ENCODE data around the gene CS.
"Not testable (repeated sequence)": the region's sequence is repeated elsewhere in the genome, so short reads cannot be mapped to it uniquely, and the experiment has no call there.

CS gene

DNA sequence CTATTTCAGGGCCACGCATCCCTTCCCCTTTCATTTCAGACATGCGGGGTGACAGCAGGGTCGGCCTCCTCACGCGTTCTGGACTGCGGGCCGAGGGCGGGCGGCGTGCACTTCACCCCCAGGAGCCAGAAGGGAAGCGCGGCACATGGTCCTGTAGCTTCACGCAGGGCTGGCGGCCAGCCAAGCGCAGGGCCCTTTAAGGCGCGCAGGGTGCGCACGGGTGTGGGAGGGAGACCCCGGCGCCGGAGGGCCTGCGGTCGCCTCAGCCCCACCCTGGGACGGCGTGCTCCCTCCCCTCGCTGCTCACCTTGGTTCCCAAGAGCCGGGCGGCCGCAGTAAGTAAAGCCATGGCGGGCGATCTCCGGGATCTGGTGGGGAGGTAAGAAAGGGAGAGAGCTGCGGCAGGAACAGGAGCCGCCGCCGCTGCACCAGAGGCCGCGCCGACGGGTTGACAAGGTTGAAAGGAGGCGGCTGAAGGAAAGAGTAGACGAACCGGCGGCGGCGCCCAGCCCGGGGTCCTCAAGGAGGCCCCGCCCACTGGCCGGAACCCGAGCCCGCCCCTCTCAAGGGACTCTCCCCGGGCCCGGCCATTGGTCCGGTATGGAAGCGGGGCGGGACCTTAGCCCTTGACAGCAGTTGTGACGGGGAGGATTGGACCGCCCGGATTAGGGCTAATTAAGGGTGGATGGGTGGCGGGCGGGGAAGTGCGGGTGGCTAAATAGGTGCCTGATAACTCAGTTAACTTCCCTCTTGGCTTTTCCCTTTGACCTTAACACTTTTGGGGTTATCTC is at the start of gene CS:
Gene CS (minus strand): TSS at position 478 of the 791 bp plus-strand sequence. CDS start 129 bp downstream, at position 349.
- peaks cover 33 to 56% of the 10 kb centered on the region in 2 donors for H3K4me1 Mint-ChIP-seq
- DNase-seq (peak; percentile 96), ATAC-seq (replicated peaks) (peak; percentile 92 to 93)
- H3K27ac Mint-ChIP-seq = peak within 1 kb of the TSS; percentile 99
- H3K4me3 Mint-ChIP-seq = peak within 1 kb of the TSS; percentile 96 to 99
- H3K27me3 Mint-ChIP-seq = no peaks in the 10 kb centered on the region
- peaks cover 15 to 42% of the 10 kb centered on the region in 2 donors for H3K36me3 Mint-ChIP-seq
- no peaks in the 10 kb centered on the region for H3K9me3 Mint-ChIP-seq

DNA sequence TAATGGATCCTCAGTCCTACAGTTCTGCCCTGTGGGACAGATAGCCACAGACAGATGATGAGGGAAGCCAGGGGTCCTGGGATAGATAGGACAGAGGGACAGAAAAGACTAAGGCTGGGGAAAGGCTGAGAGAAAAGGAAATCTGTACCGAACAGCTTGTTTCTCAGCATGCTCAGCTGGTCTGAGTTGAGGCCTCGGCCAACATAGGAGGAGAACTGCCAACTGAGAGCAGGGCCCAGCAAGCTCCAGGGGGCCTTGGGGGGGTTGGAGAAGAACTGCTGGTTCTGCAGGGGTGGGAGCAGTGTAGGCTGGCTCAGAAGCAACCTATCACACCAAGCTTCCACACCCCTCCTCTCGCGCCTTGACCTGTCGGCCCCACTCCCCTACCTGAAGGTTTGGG is 48.6 kb upstream of the CS start:
- Mint-ChIP-seq H3K27me3 (no peaks in the 10 kb centered on the region), H3K9me3 (no peaks in the 10 kb centered on the region), H3K27ac (no peak overlapping the region), H3K4me1 (peaks cover 3 to 6% of the 10 kb centered on the region in 2 donors), H3K4me3 (no peak overlapping the region), H3K36me3 (peaks cover 33 to 55% of the 10 kb centered on the region in 2 donors)
- no peak for DNase-seq
- no peak for ATAC-seq (replicated peaks)

DNA sequence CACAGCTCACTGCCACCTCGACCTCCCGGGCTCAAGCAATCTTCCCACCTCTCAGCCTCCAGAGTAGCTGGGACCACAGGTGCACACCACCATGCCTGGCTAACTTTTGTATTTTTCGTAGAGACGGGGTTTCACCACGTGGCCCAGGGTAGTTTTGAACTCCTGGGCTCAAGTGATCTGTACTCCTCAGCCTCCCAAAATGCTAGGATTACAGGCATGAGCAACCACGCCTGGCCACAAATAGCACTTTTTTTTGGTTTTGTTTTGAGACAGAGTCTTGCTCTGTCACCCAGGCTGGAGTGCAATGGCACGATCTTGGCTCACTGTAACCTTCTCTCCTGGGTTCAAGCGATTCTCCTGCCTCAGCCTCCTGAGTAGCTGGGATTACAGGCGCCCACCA is 47.1 kb upstream of the CS start:
- ATAC-seq (replicated peaks) = peak in 1 of 2 donors; percentile 54
- H3K4me1 Mint-ChIP-seq, H3K4me3 Mint-ChIP-seq, H3K27me3 Mint-ChIP-seq, DNase-seq, H3K9me3 Mint-ChIP-seq: not testable (repeated sequence)
- peaks cover 43 to 67% of the 10 kb centered on the region in 2 donors for H3K36me3 Mint-ChIP-seq
- peak overlapping the region; percentile 42 for H3K27ac Mint-ChIP-seq

DNA sequence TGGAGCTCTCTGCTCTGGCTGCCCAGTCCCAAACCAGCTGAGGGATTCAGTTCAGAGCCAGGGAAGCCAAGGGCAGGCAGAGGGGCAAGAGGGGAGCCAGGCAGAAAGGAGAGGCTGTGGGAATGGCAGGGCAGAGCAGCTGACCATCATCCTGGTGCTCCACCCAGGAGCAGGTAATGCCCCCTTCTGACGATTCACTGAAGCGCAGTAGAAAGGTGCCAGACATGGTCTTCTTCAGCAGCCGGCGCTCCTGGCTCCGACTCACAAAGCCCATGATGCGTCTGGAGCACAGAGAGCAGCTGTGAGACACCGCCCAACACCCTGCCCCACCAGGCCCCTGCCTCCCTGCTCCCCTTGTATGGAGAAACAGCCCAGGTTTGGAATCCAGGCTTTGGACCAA is 46.5 kb upstream of the CS start:
- no peak for DNase-seq

DNA sequence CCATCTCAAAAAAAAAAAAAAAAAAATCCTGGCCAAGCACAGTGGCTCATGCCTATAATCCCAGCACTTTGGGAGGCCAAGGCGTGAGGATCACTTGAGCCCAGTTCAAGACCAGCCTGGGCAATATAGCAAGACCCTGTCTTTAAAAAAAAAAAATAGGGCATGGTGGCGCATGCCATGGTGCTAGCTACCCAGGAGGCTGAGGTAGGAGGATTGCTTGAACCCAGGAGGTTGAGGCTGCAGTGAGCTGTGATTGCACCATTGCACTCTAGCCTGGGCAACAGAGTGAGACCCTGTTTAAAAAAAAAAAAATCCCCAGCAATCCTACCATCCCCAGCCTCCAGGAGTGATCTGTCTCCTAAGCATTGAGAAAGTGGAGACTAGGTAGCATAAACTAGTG is 42.2 kb upstream of the CS start:
- not testable (repeated sequence) for H3K27ac Mint-ChIP-seq; H3K4me3 Mint-ChIP-seq; H3K9me3 Mint-ChIP-seq; DNase-seq; H3K27me3 Mint-ChIP-seq; ATAC-seq (replicated peaks)
- Mint-ChIP-seq H3K36me3 (peaks cover 36 to 52% of the 10 kb centered on the region in 2 donors), H3K4me1 (peaks cover 24 to 34% of the 10 kb centered on the region in 2 donors)

More for the DNA sequence above, 46.5 kb upstream of the CS start:
- Mint-ChIP-seq H3K4me1 (peaks cover 3 to 6% of the 10 kb centered on the region in 2 donors), H3K27me3 (no peaks in the 10 kb centered on the region), H3K27ac (peak overlapping the region; percentile 52), H3K36me3 (peaks cover 47 to 70% of the 10 kb centered on the region in 2 donors), H3K4me3 (no peak overlapping the region), H3K9me3 (no peaks in the 10 kb centered on the region)
- no peak for ATAC-seq (replicated peaks)

DNA sequence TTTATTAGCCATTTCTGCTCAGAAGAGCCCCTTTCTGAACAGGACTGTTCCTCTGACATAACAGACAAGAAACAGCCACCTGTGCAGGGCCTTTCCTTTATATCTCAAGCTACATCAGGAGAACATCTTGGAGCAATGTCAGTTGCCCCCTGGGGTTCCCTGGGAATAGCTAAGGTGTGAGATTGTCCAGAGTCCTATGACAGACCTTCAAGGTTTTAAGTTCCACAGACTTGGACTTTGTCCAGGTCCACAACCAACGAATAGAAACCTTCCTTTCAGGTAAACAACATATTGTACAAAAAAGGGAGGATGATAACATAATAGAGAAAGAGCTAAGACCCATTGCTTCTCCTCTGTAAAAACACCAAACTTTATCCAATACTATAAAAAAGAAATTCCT is 41.5 kb upstream of the CS start:
- Mint-ChIP-seq H3K36me3 (peaks cover 36 to 51% of the 10 kb centered on the region in 2 donors), H3K9me3 (no peaks in the 10 kb centered on the region), H3K4me1 (peaks cover 24 to 39% of the 10 kb centered on the region in 2 donors), H3K4me3 (no peak overlapping the region), H3K27me3 (no peaks in the 10 kb centered on the region), H3K27ac (no peak overlapping the region)
- no peak for ATAC-seq (replicated peaks)
- DNase-seq = no peak

DNA sequence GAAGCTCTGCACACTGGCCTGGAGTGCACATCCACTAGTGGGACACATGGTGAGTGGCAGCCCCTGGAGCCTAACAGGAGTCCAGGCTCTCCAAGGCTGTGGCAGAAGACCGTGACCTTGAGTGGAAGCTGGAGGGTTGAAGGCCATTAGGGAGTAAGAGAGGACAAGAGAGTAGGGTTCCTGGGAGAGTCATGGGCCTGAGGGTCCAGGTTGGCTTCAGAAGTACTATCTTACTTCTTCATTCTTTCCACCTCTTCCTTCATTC is 39.0 kb upstream of the CS start:
- H3K4me1 Mint-ChIP-seq = peaks cover 27 to 48% of the 10 kb centered on the region in 2 donors
- H3K27me3 Mint-ChIP-seq = no peaks in the 10 kb centered on the region
- H3K9me3 Mint-ChIP-seq = no peaks in the 10 kb centered on the region
- peak overlapping the region; percentile 96 for H3K27ac Mint-ChIP-seq
- H3K4me3 Mint-ChIP-seq = peak overlapping the region; percentile 78 to 86
- peaks cover 22 to 35% of the 10 kb centered on the region in 2 donors for H3K36me3 Mint-ChIP-seq
- ATAC-seq (replicated peaks) (no peak), DNase-seq (no peak)

DNA sequence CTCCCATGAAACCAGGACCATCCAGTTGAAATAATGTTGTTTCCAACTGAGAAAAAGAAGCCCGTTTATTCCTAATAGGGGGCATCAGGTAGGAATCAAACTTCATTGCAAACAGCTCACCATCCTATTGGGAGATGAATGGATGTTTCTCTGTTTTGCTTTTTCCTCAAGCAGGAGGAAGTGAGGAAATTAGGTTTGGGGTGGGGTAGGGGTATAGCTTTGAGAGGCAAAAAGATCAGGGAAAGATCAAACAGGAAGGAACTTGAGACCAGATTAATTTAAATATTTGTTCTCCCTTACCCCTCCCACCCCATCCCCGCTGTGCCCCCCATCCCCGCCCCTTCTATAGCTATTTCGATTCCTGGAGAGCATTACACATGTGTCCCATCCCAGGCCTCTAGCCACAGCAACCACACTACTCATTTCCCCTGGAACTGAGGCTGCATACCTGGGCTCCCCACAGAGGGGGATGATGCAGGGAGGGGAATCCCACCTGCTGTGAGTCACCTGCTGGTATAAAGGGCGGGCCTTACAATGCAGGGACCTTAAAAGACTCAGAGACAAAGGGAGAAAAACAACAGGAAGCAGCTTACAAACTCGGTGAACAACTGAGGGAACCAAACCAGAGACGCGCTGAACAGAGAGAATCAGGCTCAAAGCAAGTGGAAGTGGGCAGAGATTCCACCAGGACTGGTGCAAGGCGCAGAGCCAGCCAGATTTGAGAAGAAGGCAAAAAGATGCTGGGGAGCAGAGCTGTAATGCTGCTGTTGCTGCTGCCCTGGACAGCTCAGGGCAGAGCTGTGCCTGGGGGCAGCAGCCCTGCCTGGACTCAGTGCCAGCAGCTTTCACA is 38.4 kb upstream of the CS start, which contains the start of gene IL23A:
Gene IL23A (plus strand): TSS at position 577 of the 850 bp plus-strand sequence. CDS start 161 bp downstream, at position 738.
- H3K27ac Mint-ChIP-seq = peak within 1 kb of the TSS; percentile 96
- peaks cover 17 to 29% of the 10 kb centered on the region in 2 donors for H3K36me3 Mint-ChIP-seq
- DNase-seq (peak; percentile 78), ATAC-seq (replicated peaks) (peak; percentile 72 to 76)
- H3K9me3 Mint-ChIP-seq = no peaks in the 10 kb centered on the region
- H3K4me3 Mint-ChIP-seq = peak within 1 kb of the TSS; percentile 78 to 86
- H3K27me3 Mint-ChIP-seq = no peaks in the 10 kb centered on the region
- peaks cover 27 to 48% of the 10 kb centered on the region in 2 donors for H3K4me1 Mint-ChIP-seq

DNA sequence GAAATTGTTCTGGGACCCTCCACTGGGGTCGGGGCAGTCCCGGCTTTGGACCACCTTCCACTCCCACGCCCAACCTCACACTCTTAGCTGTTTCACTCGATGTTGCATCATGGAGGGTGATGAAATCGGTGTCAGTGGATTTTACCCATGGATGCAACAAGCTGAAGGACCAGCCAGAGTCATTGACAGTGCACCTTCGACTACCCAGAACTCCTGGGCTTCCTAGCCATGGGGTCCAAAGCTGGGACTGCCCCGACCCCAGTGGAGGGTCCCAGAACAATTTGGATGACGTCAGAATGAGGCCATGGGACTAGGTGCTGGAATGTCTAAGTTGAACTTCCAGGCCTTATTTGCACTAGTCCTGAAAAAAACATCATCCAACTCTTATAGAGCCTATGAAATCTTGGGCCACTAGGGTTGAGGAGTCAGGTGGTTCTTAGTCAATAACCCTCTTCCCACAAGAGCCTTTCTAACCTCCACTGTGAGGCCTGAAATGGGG is 37.7 kb upstream of the CS start:
- Mint-ChIP-seq H3K36me3 (peaks cover 11 to 24% of the 10 kb centered on the region in 2 donors), H3K27me3 (no peaks in the 10 kb centered on the region), H3K9me3 (no peaks in the 10 kb centered on the region), H3K4me1 (peaks cover 30 to 55% of the 10 kb centered on the region in 2 donors), H3K27ac (peak overlapping the region; percentile 60), H3K4me3 (no peak overlapping the region)
- ATAC-seq (replicated peaks) = no peak
- no peak for DNase-seq

DNA sequence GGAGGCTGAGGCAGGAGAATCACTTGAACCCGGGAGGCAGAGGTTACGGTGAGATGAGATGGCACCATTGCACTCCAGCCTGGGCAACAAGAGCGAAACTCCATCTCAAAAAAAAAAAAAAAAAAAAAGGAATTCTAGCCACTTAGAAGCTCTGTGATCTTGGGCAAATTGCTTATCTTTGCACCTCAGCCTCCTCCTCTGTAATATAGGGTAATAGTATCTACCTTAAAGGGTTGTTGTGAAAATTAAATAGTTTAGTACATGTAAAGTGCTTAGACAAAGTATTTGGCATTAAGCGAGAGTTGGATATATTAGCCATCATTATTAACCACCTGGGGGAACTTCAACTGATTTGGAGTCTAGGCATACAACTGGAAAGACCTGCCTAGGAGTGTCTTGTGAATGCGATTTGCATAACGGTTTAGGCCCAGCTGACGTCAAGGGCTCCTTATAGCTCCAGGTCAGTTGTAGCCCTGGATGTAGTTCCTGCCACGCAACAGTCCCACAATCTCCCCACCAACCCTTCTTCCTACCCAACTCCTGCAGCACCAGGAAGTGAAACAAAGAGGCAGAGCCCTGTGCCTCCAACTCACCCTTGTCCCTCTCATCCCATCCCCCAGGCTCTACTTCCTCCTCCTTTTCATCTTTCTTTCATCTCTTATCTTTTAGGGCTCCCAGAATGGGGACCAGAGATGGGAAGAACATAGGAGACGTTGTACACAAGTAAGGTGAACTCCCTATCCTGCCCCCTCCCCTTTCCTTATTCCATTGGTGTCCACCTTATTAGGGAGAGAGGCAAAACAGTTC is 36.4 kb upstream of the CS start:
- H3K27me3 Mint-ChIP-seq = no peaks in the 10 kb centered on the region
- H3K36me3 Mint-ChIP-seq = peaks cover 5 to 21% of the 10 kb centered on the region in 2 donors
- no peak for ATAC-seq (replicated peaks)
- H3K27ac Mint-ChIP-seq = peak overlapping the region; percentile 86
- no peak overlapping the region for H3K4me3 Mint-ChIP-seq
- no peaks in the 10 kb centered on the region for H3K9me3 Mint-ChIP-seq
- peaks cover 33 to 61% of the 10 kb centered on the region in 2 donors for H3K4me1 Mint-ChIP-seq
- DNase-seq = no peak

DNA sequence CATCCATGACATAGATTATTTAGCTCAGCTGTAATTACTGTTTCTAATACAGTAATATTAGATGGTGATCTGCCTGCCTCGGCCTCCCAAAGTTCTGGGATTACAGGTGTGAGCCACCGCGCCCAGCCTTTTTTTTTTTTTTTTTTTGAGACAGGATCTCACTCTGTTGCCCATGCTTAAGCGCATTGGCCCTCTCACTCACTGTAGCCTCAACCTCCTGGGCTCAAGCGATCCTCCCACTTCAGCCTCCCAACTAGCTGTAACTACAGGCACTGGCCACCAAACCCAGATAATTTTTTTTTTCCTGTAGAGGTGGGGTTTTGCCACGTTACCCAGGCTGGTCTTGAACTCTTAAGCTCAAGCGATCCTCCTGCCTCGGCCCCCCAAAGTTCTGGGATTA is 35.4 kb upstream of the CS start:
- not testable (repeated sequence) for H3K27ac Mint-ChIP-seq

DNA sequence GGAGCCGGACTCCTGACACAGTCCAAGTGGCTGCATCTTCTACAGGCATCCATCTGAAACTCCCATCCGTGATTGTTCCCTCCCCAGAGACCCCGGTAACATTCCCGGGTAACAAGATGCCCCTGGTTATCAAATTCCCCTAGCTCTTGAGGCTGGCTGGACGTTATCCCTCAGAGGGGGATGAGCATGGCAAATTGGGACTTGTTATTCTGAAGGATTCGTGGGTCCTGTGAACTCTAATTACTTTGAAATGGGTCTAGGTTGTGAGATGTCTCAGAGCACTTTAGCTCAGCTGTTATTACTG is 34.3 kb upstream of the CS start:
- peaks cover 33 to 61% of the 10 kb centered on the region in 2 donors for H3K4me1 Mint-ChIP-seq
- H3K27me3 Mint-ChIP-seq = no peaks in the 10 kb centered on the region
- H3K36me3 Mint-ChIP-seq = peaks cover 9 to 18% of the 10 kb centered on the region in 2 donors
- DNase-seq (no peak), ATAC-seq (replicated peaks) (no peak)
- H3K27ac Mint-ChIP-seq = peak overlapping the region; percentile 100
- peak overlapping the region; percentile 96 for H3K4me3 Mint-ChIP-seq
- no peaks in the 10 kb centered on the region for H3K9me3 Mint-ChIP-seq

More for the DNA sequence above, 35.4 kb upstream of the CS start:
- H3K36me3 Mint-ChIP-seq = peaks cover 9 to 22% of the 10 kb centered on the region in 2 donors
- not testable (repeated sequence) for ATAC-seq (replicated peaks); H3K4me3 Mint-ChIP-seq; DNase-seq; H3K9me3 Mint-ChIP-seq; H3K27me3 Mint-ChIP-seq
- peaks cover 37 to 68% of the 10 kb centered on the region in 2 donors for H3K4me1 Mint-ChIP-seq

DNA sequence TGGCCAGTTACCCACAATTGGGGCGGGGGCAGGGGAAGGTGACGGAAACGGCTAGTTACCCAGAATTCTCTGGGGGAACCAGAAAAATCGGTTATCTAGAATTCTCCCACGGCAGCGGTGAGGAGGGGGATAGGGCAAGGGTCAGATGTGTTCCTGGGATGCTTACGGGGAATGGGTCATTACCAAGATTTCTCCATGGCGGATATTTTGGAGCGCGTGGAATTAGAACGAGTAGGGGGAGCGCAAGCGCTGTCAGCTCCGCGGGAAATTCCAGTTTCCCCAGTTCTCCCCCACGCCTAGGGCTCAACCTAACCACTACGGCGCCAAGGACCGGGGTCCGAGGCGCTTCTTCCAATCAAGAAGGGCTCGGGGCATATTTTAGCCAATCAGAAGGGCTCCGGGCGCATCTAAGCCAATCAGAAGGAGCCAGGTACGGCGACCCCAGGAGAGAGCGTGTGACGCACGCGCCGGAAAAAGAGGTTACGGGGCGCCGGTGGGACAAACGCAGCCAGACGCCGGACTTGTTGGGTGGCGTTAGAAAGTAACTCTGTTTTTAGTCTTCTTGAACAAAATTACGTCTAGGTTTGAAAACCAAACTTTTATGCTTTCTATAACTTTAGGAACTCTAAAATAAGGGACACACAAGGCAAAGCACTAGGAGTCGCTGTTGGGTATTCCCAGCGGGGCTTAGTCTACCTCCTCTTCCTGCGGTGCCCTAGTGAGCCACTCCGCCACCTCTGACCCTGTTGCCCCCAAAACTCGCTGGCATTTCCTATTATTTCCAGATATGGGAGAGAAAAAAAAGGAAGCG is 33.8 kb upstream of the CS start, which contains the start of gene PAN2:
Gene PAN2 (minus strand): TSS at position 322 of the 811 bp plus-strand sequence. CDS start 906 bp downstream, outside the sequence.
- Mint-ChIP-seq H3K27ac (peak within 1 kb of the TSS; percentile 100), H3K4me1 (peaks cover 27 to 55% of the 10 kb centered on the region in 2 donors), H3K4me3 (peak within 1 kb of the TSS; percentile 96), H3K36me3 (peaks cover 5 to 12% of the 10 kb centered on the region in 2 donors), H3K27me3 (no peaks in the 10 kb centered on the region), H3K9me3 (no peaks in the 10 kb centered on the region)
- peak; percentile 95 for DNase-seq
- ATAC-seq (replicated peaks) = peak; percentile 92 to 95

All from stimulated activated naive B cell treated with anti-CD40 and anti-IgM and Interleukin-4, amounts not matched to agents 10 μg/mL and 1 μg/mL and 100 μg/mL, for 72 hours (primary cell).